Measurements from ENCODE around the gene NOD2. TPM values are rescaled to one million over a fixed set of nuclear protein-coding genes. Genes with fewer than 3 reads are reported as not detected.

The NOD2 gene
- total RNA-seq, 1 donor from 2014 or later = 0.81 TPM

DNA sequence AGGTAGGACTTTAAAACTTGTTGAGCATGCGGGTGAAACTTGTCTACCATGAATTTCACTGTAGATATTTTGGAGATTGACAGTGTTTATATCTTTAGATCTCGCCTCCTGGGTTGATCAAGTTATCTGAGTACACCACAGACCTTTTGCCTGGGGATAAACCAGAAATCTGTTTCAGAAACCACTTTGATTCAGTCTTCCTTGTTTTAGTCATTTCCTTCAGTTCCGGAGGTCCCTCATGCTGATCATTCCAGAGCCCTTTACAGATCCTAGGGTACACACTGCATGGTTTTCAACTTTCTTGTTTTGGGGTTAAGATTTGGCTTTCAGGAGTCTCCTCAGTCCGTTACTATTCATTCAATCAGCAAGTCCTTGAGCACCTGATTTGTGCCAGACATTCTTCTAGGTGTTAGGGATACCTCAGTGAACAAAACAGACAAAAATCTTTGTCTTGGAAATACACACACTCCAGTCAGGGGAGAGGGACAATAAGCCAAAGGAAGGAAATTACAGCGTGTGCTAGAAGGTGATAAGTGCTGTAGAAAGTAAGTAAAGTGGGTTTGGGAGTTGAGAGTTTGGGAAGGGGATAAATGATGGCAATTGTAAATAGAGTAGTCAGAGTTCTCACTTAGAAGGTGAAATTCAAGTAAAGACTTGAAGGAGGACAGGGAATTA, 12.2 kb downstream of the NOD2 start:
- no peak for DNase-seq (ENCODE audit: missing footprints)
- ATAC-seq = no peak
- intact Hi-C loops (cut with DNase I) = no loop called here

DNA sequence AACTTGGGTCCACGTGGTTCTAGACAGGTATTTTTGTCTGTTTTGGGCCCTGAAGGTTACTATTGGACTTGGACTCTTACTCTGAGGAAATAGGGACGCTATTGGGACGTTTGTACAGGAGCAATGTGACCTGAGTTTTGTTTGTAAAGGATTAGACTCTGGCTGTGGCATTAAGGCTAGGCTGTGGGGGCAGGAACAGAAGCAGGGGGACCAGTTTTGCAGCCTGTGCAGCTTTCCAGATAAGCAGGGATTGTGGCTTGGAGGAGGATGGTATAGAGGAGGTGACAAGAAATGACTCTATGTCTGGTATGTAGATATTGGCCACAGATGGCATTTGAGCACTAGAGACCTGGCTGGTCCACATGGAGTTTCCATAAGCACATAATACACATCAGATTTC, 12.8 kb downstream of the NOD2 start:
- intact Hi-C loops (cut with DNase I) = no loop called here
- ATAC-seq = no peak

DNA sequence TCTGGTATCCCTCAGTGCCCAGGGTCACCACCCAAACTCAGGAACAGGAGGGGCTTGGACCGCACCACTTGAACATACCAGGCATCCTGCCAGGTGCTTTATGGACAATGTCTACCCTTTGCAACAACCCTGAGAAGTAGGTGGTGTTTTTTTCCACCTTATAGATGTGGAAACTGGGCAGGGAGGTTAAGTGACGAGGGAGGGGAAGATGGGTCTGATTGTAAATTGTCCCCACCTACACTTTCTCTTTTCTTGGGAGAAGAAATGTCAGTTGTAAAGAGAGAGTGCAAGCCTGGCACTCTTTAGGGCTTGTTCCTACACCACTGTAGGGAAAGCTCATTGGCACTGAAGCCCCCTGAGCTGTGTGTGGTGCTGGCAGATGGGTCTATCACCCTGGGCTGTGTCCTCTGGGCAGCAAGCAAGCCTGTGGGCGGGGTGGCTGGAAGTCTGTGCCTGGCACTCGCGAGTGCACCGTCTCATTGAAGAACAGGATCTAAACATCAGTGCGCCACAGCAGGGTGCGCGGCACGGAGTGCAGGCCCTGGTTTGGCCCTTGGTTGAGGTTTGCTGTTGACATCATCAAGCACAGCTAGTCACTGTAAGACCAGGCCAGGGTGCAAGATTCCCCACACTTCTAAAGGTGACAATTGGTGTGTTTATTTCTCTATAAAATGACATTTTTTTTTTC, 15.1 kb downstream of the NOD2 start:
- DNase-seq (ENCODE audit: missing footprints) = no peak
- intact Hi-C loops (cut with DNase I) = no loop called here
- no peak for ATAC-seq

More for the DNA sequence above, 12.8 kb downstream of the NOD2 start:
- DNase-seq (ENCODE audit: missing footprints) = no peak

DNA sequence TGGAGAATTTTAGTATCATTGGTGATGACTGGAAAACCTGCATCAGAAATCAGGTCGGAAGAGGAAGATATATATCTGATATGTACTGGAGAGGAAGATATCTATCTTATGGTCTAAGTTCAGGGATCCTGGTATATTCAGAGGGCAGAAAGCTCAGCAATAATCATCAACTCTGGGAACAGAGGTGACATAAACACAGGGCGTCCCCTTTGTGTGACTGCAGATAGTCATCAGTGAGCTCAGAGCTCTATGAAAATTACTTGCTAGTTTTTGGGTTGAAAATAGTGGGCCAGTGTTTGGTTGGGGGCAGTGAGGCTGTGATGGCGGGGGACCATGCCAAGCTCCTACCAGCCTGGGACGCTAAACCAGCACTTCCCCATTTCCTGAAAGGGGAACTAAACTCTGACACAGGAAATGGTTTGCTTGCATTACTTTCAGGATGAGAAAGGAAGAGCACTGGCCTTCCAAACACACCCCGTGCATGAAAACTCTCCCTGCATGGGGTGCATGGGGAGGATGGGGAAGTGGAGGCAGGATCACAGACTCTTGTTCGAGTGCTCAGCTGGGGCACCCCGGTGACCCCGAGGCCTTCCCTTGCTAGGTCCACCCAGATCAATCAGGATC, 15.8 kb downstream of the NOD2 start:
- intact Hi-C loops (cut with DNase I) = no loop called here
- DNase-seq (ENCODE audit: missing footprints) (no peak), ATAC-seq (peak; percentile 56)

DNA sequence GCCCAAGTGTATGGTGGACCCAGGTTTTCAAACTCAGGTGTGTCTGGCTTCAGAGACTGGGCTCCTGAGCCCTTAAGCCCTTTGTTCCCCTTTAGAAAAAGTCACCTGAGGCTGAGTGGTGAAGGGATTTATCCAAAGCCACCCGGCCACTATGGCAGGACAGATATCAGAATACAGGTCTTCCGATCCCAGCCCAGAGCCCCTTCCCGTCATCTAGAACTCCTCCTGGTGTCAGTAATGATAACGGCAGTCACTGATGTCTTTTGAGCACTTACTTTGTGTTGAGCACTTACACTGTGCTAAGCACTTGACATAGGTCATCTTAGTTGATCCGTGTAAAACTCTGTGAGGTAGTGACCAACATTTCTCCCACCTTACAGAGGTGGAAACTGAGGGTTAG, 16.6 kb downstream of the NOD2 start:
- no peak for DNase-seq (ENCODE audit: missing footprints)
- intact Hi-C loops (cut with DNase I) = no loop called here
- ATAC-seq = no peak

DNA sequence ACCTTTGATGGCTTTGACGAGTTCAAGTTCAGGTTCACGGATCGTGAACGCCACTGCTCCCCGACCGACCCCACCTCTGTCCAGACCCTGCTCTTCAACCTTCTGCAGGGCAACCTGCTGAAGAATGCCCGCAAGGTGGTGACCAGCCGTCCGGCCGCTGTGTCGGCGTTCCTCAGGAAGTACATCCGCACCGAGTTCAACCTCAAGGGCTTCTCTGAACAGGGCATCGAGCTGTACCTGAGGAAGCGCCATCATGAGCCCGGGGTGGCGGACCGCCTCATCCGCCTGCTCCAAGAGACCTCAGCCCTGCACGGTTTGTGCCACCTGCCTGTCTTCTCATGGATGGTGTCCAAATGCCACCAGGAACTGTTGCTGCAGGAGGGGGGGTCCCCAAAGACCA, 17.6 kb downstream of the NOD2 start:
- DNase-seq (ENCODE audit: missing footprints) (no peak), ATAC-seq (no peak)
- intact Hi-C loops (cut with DNase I) = no loop called here

DNA sequence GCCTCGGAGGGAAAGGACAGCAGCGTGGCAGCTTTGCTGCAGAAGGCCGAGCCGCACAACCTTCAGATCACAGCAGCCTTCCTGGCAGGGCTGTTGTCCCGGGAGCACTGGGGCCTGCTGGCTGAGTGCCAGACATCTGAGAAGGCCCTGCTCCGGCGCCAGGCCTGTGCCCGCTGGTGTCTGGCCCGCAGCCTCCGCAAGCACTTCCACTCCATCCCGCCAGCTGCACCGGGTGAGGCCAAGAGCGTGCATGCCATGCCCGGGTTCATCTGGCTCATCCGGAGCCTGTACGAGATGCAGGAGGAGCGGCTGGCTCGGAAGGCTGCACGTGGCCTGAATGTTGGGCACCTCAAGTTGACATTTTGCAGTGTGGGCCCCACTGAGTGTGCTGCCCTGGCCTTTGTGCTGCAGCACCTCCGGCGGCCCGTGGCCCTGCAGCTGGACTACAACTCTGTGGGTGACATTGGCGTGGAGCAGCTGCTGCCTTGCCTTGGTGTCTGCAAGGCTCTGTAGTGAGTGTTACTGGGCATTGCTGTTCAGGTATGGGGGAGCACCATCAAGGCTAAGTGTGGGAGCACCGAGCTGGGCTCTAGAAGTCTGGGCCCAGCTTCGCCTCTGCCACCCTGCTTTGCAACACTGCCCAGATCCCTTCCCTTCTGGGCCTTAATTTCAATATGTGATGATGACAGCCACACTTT, 18.6 kb downstream of the NOD2 start:
- DNase-seq (ENCODE audit: missing footprints) (peak; percentile 71), ATAC-seq (peak; percentile 73)
- intact Hi-C loops (cut with DNase I) = no loop called here

DNA sequence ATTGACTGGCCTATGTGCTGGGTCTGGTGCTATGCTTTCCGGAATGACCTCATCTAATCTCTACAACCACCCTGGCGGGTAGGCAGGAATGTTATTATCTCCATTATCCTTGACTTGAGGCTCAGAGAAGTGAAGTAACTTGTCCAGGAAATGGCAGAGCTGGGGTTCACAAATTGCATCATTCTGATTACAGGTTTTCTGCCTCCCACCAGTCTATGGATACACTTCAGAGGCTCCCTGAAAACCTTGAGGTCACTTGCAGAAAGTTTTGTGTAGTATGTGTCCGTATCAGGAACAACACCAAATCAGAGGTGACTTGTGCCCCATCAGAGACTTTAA, 19.1 kb downstream of the NOD2 start:
- intact Hi-C loops (cut with DNase I) = no loop called here
- no peak for ATAC-seq
- DNase-seq (ENCODE audit: missing footprints) = no peak

DNA sequence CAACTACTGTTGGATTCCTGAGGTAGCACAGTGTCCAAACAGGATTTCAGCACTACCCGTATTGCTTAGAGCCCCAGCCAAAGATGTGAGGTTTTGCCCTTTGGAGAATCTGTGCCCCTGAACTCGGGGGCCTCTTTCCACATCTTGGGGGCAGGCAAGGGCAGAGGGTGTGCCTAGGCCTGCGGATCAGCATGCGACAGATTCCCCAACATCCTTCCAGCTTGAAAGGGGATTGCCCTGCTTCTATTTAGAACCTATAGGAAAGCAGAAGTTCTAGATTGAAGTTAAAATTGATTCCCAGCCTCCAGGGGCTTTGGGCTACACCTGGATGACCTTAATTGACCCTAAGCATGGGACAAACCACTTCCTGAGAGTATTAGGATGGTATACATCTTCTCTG, 19.6 kb downstream of the NOD2 start:
- DNase-seq (ENCODE audit: missing footprints) (no peak), ATAC-seq (no peak)
- intact Hi-C loops (cut with DNase I) = no loop called here

DNA sequence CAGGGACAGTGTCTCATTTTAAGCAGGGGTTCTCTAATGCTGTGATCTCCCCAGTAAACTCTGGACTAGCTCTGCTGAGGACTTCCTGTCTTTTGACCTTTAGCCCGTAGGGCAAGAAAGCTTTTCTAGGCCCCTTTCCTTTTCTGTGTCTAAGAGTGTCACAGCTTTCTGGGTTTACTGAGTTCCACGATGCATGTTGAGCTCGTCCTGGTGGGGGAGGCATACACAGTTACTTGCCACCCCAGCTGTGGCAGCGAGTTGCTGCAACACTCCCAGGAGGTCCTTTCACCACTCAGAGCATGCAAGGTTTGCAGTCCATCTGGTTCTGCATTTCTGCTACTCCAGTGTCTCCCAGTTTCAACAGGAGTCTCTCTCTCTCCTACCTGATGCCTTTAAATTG, 23.7 kb downstream of the NOD2 start:
- intact Hi-C loops (cut with DNase I) = no loop called here
- ATAC-seq = no peak

DNA sequence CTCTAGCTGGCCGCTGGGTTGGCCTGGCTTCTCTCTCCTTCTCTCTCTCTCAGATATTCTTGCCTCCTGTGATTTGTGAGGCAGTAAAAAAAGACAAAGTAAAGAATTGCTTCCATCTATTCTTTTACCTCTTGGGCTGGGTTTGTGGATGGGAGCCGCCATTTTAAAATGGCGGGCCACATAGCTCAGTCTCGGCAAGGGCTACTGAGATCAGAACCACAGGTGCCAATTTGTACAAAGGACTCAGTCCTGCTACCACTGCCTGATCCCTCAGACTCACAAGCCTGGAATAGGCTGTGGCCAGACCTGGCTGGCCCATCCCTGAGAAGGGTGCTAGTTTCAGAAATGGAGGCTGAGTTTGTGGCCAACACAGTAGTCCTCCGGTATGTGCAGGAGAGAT, 24.1 kb downstream of the NOD2 start:
- intact Hi-C loops (cut with DNase I) = no loop called here

More for the DNA sequence above, 23.7 kb downstream of the NOD2 start:
- no peak for DNase-seq (ENCODE audit: missing footprints)

DNA sequence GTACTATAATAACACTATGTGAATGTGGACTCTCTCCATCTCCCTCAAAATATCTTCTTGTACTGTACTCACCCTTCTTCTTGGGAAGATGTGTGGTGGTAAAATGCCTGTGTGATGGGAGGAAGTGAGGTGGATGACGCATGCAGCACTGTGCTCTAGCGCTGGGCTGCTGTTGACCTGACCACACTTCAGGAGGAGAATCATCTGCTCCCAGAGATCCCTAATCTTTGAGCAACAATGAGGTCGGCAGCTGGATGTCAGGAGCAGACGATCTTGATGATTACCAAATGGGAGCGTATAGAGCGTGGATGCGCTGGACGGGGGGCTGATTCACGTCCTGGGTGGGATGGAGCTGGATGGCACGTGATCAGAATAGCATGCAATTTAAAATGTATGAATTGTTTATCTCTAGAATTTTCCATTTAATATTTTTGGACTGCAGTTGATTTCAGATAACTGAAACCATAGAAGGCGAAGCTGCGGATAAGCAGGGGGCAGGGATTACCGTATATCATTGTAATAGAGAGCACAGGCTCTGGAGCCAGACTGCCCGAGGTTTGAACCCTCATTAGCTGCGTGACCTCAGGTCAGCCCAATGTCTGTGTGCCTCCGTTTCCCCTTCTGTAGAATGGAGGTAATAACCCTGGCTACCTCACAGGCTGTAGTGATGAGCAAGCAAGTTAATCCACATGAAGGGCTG, 24.8 kb downstream of the NOD2 start:
- intact Hi-C loops (cut with DNase I) = no loop called here
- ATAC-seq = no peak

More for the DNA sequence above, 24.1 kb downstream of the NOD2 start:
- ATAC-seq = no peak
- DNase-seq (ENCODE audit: missing footprints) = no peak

DNA sequence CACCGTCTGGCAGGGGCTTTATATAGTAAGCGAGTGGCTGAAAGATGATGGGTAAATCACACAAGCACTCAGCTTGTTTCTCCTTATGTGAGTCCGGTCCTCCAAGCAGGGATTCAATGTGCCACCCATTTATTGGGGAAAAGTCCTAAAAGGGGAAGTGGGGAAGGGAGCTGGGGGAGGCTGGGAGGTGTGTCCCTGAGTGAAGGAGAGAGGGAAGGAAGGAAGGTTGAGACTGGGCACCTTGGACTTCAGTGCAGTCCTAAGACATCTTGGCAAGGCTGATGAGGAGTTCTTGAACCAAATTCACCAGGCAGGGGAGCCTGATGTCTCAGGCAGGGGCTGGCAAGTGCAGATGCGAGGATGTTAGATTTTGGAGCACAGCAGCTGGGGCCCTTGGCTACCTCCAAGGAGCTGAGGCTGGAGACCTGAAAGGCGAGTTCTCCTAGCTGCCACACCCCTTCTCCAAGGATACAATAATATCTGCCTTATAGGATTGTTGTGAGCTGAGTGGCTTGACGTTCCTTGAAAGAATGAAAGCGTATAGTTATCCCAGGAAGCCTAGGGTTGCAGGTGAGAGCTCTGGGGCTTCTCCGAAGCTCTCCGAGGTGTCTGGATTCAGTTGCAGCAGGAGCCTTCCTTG, 25.5 kb downstream of the NOD2 start:
- no peak for DNase-seq (ENCODE audit: missing footprints)
- ATAC-seq = no peak
- intact Hi-C loops (cut with DNase I) = no loop called here

More for the DNA sequence above, 24.8 kb downstream of the NOD2 start:
- no peak for DNase-seq (ENCODE audit: missing footprints)

DNA sequence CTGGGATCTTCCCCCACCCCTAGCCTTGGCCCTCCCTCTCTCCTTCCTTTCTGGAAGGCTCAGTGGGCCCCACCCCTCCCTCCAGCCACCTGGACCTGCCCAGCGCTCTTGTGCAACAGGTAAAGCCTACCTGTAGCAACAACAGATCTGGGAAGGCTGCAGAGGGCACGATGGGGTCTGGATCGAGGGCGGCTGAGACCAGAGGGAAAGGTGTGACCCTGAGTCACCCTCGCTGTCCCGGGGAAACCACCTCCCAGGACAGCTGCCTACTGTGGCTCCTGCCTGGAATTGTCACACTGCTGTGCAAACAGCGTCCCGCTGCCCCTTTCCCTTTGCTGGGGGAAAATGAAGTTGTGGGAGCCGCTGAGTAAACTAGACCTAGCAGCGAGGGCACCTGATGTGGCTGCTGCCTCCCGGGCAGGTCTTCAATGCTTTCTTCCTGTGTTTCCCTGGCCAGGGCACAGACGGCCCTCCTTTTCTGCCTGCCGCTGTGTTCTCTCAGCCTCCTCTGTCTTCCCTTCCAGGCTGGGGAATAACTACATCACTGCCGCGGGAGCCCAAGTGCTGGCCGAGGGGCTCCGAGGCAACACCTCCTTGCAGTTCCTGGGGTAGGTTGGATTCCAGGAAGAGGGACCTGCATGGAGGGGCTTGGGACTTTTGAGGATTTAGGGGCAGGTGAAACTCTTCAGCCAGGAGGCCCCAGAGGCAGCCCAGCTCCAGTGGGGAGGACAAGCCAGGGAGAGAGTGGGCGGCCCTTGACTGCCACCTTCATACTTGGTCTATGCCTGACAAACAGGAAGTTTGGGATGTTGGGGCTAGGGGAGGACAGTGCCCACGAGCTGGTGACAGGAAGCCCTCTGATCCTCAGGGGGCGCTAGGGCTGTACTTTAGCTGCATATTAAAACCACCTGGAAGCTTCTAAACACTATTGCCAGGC, 26.3 kb downstream of the NOD2 start:
- DNase-seq (ENCODE audit: missing footprints) = no peak
- intact Hi-C loops (cut with DNase I) = no loop called here
- no peak for ATAC-seq

DNA sequence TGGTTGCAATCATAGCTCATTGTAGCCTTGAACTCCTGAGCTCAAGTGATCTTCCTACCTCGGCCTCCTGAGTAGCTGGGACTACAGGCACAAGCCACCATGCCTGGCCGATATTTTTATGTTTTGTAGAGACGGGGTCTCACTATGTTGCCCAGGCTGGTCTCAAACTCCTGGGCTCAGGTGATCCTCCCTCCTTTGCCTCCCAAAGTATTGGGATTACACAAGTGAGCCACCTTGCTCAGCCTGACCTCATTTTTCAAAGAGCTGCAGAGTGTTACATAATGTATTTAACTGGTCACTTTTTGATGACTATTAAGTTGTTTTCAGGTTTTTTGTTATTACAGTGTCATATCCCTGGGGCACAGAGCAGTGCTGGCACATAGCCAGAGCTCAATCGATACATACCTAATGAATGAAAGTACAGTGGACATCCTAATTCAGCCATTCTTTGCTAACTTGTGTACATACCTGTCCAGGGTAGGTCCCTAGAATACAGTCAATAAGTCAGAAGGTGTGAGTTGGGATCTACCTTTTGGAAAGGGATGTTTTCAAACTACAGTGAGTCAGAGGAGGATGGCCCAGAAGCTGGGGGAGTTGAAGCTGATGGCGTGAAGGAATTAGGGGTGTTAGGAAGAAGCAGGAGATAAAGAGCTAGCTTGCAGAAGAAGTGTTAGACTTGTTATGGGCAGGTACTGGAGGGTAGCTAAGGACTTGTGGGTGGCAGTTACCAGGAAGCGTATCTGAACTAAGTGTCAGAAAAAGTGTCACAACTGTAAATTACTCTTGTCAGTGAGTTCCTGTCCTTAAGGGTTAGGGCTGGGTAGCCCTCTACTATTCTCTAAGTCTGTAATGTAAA, 28.4 kb downstream of the NOD2 start:
- no peak for ATAC-seq
- intact Hi-C loops (cut with DNase I) = no loop called here

DNA sequence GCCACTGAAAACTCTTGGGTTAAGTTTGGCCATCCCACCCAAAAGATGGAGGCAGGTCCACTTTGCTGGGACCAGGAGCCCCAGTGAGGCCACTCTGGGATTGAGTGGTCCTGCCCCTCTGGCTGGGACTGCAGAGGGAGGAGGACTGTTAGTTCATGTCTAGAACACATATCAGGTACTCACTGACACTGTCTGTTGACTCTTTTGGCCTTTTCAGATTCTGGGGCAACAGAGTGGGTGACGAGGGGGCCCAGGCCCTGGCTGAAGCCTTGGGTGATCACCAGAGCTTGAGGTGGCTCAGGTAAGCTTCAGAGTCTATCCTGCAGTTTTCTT, 29.0 kb downstream of the NOD2 start:
- no peak for ATAC-seq
- no peak for DNase-seq (ENCODE audit: missing footprints)
- intact Hi-C loops (cut with DNase I) = no loop called here

More for the DNA sequence above, 28.4 kb downstream of the NOD2 start:
- no peak for DNase-seq (ENCODE audit: missing footprints)

DNA sequence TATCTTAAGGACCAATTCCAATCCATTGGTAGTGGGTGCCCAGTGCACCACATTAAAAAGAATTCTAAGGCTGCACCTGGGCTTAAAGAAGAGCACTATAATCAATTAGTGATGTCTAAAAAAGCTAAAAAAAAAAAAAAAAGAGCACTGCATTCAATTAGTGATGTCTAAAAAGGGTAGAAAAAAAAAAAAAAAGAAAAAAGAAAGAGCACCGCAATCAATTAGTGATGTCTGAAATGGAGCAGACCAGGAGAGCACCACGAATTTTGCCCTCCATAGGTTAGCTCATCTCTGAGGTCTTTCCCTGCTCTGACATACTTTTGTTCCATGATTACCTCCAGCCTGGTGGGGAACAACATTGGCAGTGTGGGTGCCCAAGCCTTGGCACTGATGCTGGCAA, 29.6 kb downstream of the NOD2 start:
- ATAC-seq (no peak), DNase-seq (ENCODE audit: missing footprints) (no peak)
- intact Hi-C loops (cut with DNase I) = no loop called here
